Measurements from ENCODE around the gene NDUFA8.

Gene NDUFA8

DNA sequence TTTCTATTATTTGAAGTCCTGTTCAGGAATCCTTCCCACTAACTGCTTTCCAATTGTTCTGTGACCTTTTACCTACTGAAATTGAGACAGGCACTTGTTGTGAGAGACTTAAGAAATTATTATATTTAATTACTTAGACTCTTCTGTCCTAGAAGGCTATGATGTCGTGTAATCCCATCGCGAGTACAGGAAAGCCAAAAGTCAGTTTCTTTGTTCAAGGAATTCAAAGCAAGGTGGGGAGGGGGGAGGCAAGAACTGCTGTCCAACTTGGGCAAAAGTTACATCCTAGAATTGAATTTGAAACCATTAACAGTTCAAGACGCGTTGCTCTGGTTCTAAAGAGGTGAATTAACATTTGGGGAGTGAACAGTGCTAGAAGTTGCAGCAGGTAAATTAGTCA lies 17.9 kb downstream of the NDUFA8 start:
- Histone ChIP-seq H3K4me3 (ENCODE audit: low read length in 2 of 2) (no peak overlapping the region), H3K9me3 (ENCODE audit: control insufficient read depth in 2 of 2, low read length in 2 of 2) (no peaks in the 10 kb centered on the region), H3K27ac (ENCODE audit: low read depth in 2 of 2, low read length in 2 of 2) (no peak overlapping the region), H3K36me3 (ENCODE audit: control insufficient read depth in 2 of 2, insufficient read depth in 2 of 2, low read length in 2 of 2) (peaks cover 37 to 43% of the 10 kb centered on the region in 2 donors), H3K27me3 (ENCODE audit: control insufficient read depth in 2 of 2, insufficient read depth in 2 of 2, low read length in 2 of 2) (no peaks in the 10 kb centered on the region), H3K4me1 (ENCODE audit: control insufficient read depth in 2 of 2, insufficient read depth in 2 of 2, low read length in 2 of 2) (peaks cover 2 to 4% of the 10 kb centered on the region in 2 donors), H3K9ac (ENCODE audit: low read depth in 1 of 2, low read length in 2 of 2) (no peak overlapping the region)

DNA sequence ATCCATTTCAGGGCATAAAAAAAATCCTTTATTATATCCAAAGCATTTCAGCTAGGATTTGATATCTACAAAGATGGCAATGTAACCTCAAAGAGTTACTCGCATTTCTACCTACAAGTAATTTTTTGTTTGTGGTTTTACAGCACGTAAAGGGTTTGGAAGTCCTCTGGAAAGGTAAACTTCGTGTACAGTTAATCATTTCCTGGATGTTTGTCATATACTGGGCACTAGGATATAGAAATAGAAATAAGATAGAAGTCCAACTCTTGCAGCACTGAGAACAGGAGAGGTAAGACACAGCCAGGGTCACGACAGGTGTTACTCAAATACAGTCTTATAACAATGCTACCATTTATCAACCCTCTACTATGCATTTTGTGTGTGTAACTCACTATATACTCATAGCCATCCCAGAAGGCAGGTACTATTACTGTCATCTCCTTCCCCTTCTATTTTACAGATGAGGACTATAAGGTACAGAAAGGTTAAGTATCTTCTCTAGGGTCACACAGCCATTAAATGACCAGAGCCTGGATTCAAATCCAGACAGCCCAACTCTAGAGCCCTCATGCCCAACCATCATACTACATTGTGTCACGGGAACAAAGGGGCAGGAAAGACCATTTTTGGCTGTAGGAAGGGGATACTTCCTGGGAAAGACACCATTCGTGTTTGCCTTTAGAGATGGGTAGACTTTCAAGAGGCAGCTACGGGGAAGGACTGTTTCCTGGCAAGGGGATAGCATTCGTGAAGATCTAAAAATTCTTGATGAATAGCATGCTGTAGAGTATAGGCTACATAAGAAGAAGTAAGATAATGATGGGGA lies 19.0 kb downstream of the NDUFA8 start:
- Histone ChIP-seq H3K9me3 (ENCODE audit: control insufficient read depth in 2 of 2, low read length in 2 of 2) (no peaks in the 10 kb centered on the region), H3K9ac (ENCODE audit: low read depth in 1 of 2, low read length in 2 of 2) (no peak overlapping the region), H3K27ac (ENCODE audit: low read depth in 2 of 2, low read length in 2 of 2) (no peak overlapping the region), H3K27me3 (ENCODE audit: control insufficient read depth in 2 of 2, insufficient read depth in 2 of 2, low read length in 2 of 2) (no peaks in the 10 kb centered on the region), H3K36me3 (ENCODE audit: control insufficient read depth in 2 of 2, insufficient read depth in 2 of 2, low read length in 2 of 2) (peaks cover 27 to 36% of the 10 kb centered on the region in 2 donors), H3K4me1 (ENCODE audit: control insufficient read depth in 2 of 2, insufficient read depth in 2 of 2, low read length in 2 of 2) (peaks cover 2 to 4% of the 10 kb centered on the region in 2 donors), H3K4me3 (ENCODE audit: low read length in 2 of 2) (no peak overlapping the region)

DNA sequence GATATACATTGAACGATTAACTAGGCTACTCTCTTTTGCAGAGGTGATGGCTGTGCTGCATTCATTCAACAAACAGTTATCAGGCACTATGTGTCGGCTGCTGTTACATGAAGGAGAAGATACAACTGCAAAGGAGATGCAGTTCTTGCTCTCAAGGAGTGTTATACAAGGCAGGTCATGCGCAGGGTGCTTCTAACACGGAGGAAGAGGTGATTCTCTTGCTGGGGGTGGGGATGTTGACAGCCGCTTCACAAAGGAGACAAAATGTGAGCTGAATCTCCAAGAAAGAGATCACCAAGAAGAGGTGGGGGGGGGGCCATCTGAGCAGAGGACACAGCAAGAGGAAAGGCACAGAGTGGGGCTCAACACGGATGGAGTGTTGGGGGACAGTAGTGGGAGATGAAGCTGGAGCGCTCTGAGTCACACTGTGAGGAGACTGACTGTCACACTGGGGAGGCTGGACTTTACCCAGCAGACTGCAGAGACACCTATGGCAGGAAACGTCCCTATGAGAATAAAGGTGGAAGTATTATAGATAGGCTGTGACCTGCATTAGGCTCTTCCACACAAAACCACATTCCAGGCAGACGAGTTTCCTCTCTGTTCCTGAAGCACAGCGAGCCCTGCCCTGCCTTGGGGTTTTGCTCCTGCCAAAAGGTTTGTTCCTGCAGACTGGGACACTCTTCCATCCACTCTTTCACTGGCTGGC lies 20.9 kb downstream of the NDUFA8 start:
- H3K27ac ChIP-seq (ENCODE audit: low read depth in 2 of 2, low read length in 2 of 2) = no peak overlapping the region

DNA sequence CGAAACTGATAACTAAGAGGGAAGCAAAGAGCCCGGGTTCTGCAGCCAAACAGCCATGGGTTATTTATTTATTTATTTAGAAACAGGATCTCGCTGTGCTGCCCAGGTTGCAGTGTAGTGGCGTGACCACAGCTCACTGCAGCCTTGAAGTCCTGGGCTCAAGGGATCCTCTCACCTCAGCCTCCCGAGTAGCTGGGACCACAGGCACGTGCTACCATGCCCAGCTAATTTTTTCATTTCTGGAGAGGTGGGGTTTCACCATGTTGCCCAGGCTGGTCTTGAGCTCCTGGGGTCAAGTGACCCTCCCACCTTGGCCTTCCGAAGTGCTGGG lies 24.1 kb downstream of the NDUFA8 start:
- no peak overlapping the region for H3K27ac ChIP-seq (ENCODE audit: low read depth in 2 of 2, low read length in 2 of 2)
- H3K4me1 ChIP-seq (ENCODE audit: control insufficient read depth in 2 of 2, insufficient read depth in 2 of 2, low read length in 2 of 2) = peaks cover 0 to 2% of the 10 kb centered on the region in 2 donors
- no peaks in the 10 kb centered on the region for H3K36me3 ChIP-seq (ENCODE audit: control insufficient read depth in 2 of 2, insufficient read depth in 2 of 2, low read length in 2 of 2)
- peaks cover 0 to 4% of the 10 kb centered on the region in 2 donors for H3K27me3 ChIP-seq (ENCODE audit: control insufficient read depth in 2 of 2, insufficient read depth in 2 of 2, low read length in 2 of 2)
- H3K9me3 ChIP-seq (ENCODE audit: control insufficient read depth in 2 of 2, low read length in 2 of 2) = no peaks in the 10 kb centered on the region
- no peak overlapping the region for H3K9ac ChIP-seq (ENCODE audit: low read depth in 1 of 2, low read length in 2 of 2)
- H3K4me3 ChIP-seq (ENCODE audit: low read length in 2 of 2) = no peak overlapping the region

More for the DNA sequence above, 20.9 kb downstream of the NDUFA8 start:
- Histone ChIP-seq H3K36me3 (ENCODE audit: control insufficient read depth in 2 of 2, insufficient read depth in 2 of 2, low read length in 2 of 2) (peaks cover 9 to 17% of the 10 kb centered on the region in 2 donors), H3K4me1 (ENCODE audit: control insufficient read depth in 2 of 2, insufficient read depth in 2 of 2, low read length in 2 of 2) (peaks cover 2 to 4% of the 10 kb centered on the region in 2 donors), H3K27me3 (ENCODE audit: control insufficient read depth in 2 of 2, insufficient read depth in 2 of 2, low read length in 2 of 2) (no peaks in the 10 kb centered on the region), H3K9me3 (ENCODE audit: control insufficient read depth in 2 of 2, low read length in 2 of 2) (no peaks in the 10 kb centered on the region), H3K9ac (ENCODE audit: low read depth in 1 of 2, low read length in 2 of 2) (no peak overlapping the region), H3K4me3 (ENCODE audit: low read length in 2 of 2) (no peak overlapping the region)

DNA sequence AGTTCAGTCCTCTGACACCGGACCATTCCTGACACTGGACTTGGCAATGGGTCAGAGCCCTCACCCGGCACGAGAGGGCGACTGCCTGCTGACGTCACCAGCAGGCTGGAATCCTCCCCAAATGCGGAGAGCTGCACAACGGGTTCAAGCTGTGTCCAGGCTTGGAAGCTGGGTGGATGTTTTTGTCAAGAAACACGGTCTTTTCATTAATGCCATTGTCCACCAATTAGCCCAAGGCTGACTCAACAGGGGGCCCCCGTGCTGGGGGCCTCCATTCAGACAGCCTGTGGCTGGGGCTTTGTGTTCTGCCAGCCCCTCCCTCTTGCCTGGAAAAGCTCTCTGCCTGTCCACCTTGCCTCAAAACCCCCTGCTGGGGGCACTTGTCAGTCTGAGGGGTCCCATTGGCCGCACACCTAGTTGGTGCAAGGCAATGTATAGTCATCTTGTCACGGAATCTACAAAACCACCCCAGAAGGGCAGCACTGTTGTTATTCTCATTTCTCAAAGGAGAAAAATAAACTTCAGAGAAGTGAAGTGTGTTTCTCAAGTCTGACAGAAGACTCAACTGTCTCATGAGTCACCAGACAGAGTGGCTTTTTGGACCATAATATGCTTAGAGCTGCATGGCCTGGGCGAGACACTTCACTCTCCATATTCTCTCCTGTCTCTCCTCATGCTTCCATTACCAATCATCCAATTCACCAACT lies 24.6 kb downstream of the NDUFA8 start:
- no peaks in the 10 kb centered on the region for H3K9me3 ChIP-seq (ENCODE audit: control insufficient read depth in 2 of 2, low read length in 2 of 2)
- H3K4me1 ChIP-seq (ENCODE audit: control insufficient read depth in 2 of 2, insufficient read depth in 2 of 2, low read length in 2 of 2) = peaks cover 0 to 2% of the 10 kb centered on the region in 2 donors
- H3K27ac ChIP-seq (ENCODE audit: low read depth in 2 of 2, low read length in 2 of 2) = no peak overlapping the region
- no peak overlapping the region for H3K4me3 ChIP-seq (ENCODE audit: low read length in 2 of 2)
- H3K27me3 ChIP-seq (ENCODE audit: control insufficient read depth in 2 of 2, insufficient read depth in 2 of 2, low read length in 2 of 2) = peaks cover 0 to 4% of the 10 kb centered on the region in 2 donors
- no peaks in the 10 kb centered on the region for H3K36me3 ChIP-seq (ENCODE audit: control insufficient read depth in 2 of 2, insufficient read depth in 2 of 2, low read length in 2 of 2)
- no peak overlapping the region for H3K9ac ChIP-seq (ENCODE audit: low read depth in 1 of 2, low read length in 2 of 2)

DNA sequence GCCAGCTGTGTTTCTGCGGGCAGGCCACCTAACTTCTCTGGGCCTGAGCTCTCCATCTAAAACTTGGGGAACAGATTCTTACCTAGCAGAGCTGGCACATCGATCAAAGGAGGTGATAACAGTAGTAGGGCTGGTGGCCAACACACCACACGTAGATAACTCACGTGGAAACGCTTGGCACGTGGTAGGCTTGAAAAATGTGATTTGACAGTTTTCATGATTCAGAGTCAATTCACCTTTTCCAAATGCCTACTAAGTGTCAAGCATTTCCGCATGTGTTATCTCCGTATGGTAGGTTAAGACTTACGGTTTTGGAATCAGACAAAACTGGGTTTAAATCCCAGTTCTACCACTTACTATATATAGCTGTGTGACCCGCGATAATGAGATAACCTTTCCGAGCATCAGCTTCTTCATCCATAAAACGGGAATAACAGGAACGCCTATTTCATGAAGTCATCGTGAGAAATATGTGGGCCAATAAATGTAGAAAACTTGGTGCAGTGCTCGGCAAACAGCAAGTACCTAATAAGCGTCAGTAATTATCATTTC lies 25.5 kb downstream of the NDUFA8 start:
- no peaks in the 10 kb centered on the region for H3K9me3 ChIP-seq (ENCODE audit: control insufficient read depth in 2 of 2, low read length in 2 of 2)
- peaks cover 0 to 2% of the 10 kb centered on the region in 2 donors for H3K4me1 ChIP-seq (ENCODE audit: control insufficient read depth in 2 of 2, insufficient read depth in 2 of 2, low read length in 2 of 2)
- H3K4me3 ChIP-seq (ENCODE audit: low read length in 2 of 2) = no peak overlapping the region
- peaks cover 0 to 4% of the 10 kb centered on the region in 2 donors for H3K27me3 ChIP-seq (ENCODE audit: control insufficient read depth in 2 of 2, insufficient read depth in 2 of 2, low read length in 2 of 2)
- H3K9ac ChIP-seq (ENCODE audit: low read depth in 1 of 2, low read length in 2 of 2) = no peak overlapping the region
- no peak overlapping the region for H3K27ac ChIP-seq (ENCODE audit: low read depth in 2 of 2, low read length in 2 of 2)
- no peaks in the 10 kb centered on the region for H3K36me3 ChIP-seq (ENCODE audit: control insufficient read depth in 2 of 2, insufficient read depth in 2 of 2, low read length in 2 of 2)

DNA sequence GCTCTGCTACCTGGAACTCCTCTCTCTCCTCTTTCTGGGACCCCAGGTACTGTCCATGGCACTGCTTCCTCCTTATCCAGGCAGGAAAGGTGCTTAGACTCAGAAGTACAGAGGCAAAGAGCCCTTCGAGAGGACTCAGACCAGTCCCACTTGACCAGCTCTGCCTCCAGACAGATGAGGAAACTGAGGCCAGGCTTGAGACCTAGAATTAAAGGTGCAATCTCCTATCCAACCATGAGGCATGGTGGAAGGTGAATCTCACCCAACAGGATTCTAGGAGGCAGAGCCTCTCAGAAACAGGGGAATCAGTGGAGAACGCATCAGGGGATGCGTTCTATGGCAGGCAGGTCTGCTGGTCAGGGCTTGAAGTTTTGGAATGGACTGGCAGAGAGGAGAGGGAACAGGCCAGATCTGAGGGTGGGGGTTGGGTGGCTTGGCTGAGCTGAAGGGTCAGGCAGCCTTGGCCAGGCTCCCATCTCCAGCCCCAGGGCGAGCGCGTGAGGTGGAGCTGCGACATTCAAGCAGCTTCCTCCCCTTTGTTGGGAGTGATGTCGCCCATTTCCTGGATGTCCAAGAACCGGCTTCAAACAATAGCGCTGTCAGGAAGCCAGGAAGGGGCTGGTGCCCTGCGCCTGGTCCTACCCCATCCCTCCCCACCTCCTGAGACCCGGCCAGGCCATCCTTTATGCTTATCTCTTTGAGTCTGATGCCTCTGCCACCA lies 26.2 kb downstream of the NDUFA8 start:
- no peak overlapping the region for H3K27ac ChIP-seq (ENCODE audit: low read depth in 2 of 2, low read length in 2 of 2)
- H3K4me1 ChIP-seq (ENCODE audit: control insufficient read depth in 2 of 2, insufficient read depth in 2 of 2, low read length in 2 of 2) = no peaks in the 10 kb centered on the region
- H3K9ac ChIP-seq (ENCODE audit: low read depth in 1 of 2, low read length in 2 of 2) = no peak overlapping the region
- no peak overlapping the region for H3K4me3 ChIP-seq (ENCODE audit: low read length in 2 of 2)
- peaks cover 0 to 4% of the 10 kb centered on the region in 2 donors for H3K27me3 ChIP-seq (ENCODE audit: control insufficient read depth in 2 of 2, insufficient read depth in 2 of 2, low read length in 2 of 2)
- no peaks in the 10 kb centered on the region for H3K36me3 ChIP-seq (ENCODE audit: control insufficient read depth in 2 of 2, insufficient read depth in 2 of 2, low read length in 2 of 2)
- no peaks in the 10 kb centered on the region for H3K9me3 ChIP-seq (ENCODE audit: control insufficient read depth in 2 of 2, low read length in 2 of 2)

DNA sequence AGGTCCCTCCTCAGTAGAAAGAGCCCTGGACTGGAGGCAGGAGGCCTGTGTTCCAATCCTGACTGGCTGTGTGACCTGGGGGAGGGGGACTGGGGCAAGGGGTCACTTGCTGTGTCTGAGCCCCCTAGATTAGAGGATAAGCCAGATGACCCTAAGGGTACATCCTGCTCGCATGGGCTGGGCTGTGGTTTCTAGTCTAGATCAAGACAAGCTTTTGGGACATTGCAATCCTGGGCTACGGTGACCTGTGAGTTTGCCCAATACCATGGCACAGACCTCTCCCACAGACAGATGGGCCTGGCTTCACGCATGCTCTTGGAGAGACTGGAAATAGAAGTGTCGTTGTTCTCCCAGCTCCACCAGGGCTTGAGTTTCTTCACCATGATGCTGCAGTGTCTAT lies 27.0 kb downstream of the NDUFA8 start:
- no peak overlapping the region for H3K9ac ChIP-seq (ENCODE audit: low read depth in 1 of 2, low read length in 2 of 2)
- no peak overlapping the region for H3K27ac ChIP-seq (ENCODE audit: low read depth in 2 of 2, low read length in 2 of 2)
- no peaks in the 10 kb centered on the region for H3K4me1 ChIP-seq (ENCODE audit: control insufficient read depth in 2 of 2, insufficient read depth in 2 of 2, low read length in 2 of 2)
- H3K4me3 ChIP-seq (ENCODE audit: low read length in 2 of 2) = no peak overlapping the region
- peaks cover 0 to 4% of the 10 kb centered on the region in 2 donors for H3K27me3 ChIP-seq (ENCODE audit: control insufficient read depth in 2 of 2, insufficient read depth in 2 of 2, low read length in 2 of 2)
- H3K36me3 ChIP-seq (ENCODE audit: control insufficient read depth in 2 of 2, insufficient read depth in 2 of 2, low read length in 2 of 2) = no peaks in the 10 kb centered on the region
- no peaks in the 10 kb centered on the region for H3K9me3 ChIP-seq (ENCODE audit: control insufficient read depth in 2 of 2, low read length in 2 of 2)

DNA sequence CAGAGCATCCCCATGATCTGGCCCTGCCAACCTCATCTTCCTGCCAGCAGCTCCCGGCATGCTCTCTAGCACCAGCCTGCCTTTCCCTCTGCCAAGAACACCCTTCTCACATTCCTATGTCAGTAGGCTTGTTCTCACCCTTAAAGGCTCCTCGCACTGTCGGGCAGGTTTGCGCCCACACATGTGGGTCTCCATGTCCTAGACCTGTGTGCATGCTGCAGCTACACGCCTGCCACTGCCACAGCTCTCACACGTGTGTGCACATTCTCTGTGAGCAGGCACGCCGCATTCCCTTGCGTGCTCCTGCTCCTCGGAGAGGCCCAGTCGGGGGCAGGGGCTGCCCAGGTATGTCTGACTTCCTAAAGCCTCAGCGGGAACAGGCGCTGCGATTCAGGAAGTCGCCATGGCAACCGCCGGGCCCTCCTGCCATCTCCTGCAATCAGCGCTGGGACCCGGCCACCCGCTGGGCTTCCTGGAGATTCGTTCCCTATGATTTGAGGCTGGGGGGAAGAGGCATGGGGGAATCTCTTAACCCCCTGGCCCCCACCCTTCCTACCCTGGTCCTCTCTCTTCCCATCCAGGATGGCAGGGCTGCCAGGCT lies 28.1 kb downstream of the NDUFA8 start:
- Histone ChIP-seq H3K9ac (ENCODE audit: low read depth in 1 of 2, low read length in 2 of 2) (no peak overlapping the region), H3K4me1 (ENCODE audit: control insufficient read depth in 2 of 2, insufficient read depth in 2 of 2, low read length in 2 of 2) (peaks cover 0 to under 1% of the 10 kb centered on the region in 2 donors), H3K4me3 (ENCODE audit: low read length in 2 of 2) (no peak overlapping the region), H3K9me3 (ENCODE audit: control insufficient read depth in 2 of 2, low read length in 2 of 2) (no peaks in the 10 kb centered on the region), H3K27me3 (ENCODE audit: control insufficient read depth in 2 of 2, insufficient read depth in 2 of 2, low read length in 2 of 2) (peaks cover 4% of the 10 kb centered on the region in 2 donors), H3K27ac (ENCODE audit: low read depth in 2 of 2, low read length in 2 of 2) (no peak overlapping the region), H3K36me3 (ENCODE audit: control insufficient read depth in 2 of 2, insufficient read depth in 2 of 2, low read length in 2 of 2) (no peaks in the 10 kb centered on the region)
